GM08714 (cell line): ENCODE results near the gene CLCF1.
"Not testable (repeated sequence)": the region's sequence is repeated elsewhere in the genome, so short reads cannot be mapped to it uniquely, and the experiment has no call there.

ENCODE experiments used
- H3K4me3 ChIP-seq: fragments of 200-500 bp; sonication (Bioruptor generic); 2 replicates; pipeline ENCODE4 v1.5.1; 2014; ENCODE audit warnings: mild to moderate bottlenecking, low read length, inconsistent platforms
- ZNF274 ChIP-seq: IDR thresholded peaks from 2 replicates; pipeline ENCODE4 v1.6.1; 2012; ENCODE audit warnings: mild to moderate bottlenecking, low read depth, low read length

CLCF1 gene

DNA sequence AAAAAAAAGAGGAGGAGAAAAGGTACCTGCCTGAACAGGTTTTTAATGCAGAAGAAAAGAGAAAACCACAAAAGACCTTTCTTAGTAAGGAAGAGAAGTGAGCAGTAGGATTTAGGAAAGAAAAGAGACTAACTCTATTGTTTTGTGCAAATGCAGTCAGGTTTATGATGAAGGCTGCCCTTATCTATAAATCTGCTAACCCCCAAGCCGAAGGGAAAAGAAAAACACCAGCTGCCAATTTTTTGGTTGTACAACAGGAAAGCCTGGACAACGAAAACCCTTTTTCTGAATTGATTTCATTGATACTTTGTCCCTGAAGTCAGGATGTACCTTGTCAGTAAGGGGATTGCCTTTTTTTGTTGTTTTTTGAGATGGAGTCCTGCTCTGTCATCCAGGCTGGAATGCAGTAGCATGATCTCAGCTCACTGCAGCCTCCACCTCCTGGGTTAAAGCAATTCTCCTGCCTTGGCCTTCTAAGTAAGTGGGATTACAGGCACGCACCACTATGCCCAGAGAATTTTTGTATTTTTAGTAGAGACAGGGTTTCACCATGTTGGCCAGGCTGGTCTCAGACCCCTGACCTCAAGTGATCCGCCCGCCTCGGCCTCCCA, 41.2 kb downstream of the CLCF1 start:
- no peak overlapping the region for H3K4me3 ChIP-seq
- TF ChIP-seq ZNF274: no peak

DNA sequence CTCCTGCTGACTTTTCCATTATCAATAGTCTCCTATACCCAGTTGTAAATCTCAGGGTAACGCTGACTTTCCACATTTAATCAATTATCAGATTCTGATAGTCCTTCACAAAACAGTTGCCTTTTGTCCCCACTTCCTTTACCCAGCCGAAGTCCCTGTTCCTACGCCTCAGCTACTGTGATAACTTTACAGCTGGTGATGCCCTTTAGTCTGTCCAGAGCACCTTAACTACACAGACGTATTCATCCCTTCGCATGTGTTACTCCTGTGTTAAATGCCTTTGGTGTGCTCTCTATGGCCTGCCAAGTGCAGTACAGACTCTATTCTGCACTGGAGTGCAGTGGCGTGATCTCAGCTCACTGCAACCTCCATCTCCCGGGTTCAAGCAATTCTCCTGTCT, 49.9 kb downstream of the CLCF1 start:
- TF ChIP-seq ZNF274: no peak
- H3K4me3 ChIP-seq: no peak overlapping the region

DNA sequence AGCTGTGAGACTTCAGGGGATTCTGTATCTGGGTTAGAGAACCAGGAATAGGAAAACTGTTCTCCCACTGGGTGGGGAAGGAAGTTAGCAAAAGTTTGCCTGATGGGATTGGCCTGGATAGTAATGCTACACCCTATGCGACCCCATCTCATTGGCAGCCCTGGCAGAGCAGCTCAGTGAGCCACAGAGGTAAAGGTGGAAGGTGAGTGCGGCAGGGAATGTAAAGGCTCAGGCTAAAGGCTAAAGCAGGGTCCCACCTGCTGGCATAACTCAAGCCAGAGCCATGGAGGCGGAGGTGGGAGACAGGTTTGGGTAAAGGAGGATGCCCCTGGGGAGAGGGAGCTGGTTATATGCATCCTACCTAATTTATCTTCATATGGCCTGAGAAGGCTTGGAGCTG, 51.3 kb downstream of the CLCF1 start:
- H3K4me3 ChIP-seq: no peak overlapping the region
- no peak for TF ChIP-seq ZNF274

DNA sequence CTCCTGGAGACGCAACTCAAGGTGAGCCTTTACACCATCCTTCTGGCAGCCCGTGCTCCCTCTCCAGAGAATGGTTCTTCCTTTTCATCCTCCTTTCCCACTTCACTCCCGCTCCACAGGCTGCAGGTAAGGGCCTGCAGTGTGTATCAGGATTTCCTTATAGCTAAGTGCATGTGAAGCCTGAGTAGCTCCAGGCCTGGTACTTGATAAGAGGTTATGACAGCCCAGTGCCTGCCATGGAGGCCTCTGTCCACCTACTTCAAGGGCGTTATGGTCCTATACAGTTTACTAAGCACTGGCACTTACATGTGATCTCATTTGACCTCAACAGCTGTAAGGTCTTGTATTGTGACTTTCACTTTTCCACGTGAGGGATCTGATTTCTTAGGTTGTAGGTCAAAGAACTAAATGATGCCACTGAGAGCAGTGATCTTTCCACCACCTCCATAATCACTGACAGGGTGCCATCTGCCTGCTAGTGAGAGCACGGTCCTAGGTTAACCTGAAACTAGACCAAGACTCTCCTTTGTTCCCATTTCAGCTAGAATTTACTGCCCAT, 52.0 kb downstream of the CLCF1 start:
- H3K4me3 ChIP-seq: no peak overlapping the region
- no peak for TF ChIP-seq ZNF274

DNA sequence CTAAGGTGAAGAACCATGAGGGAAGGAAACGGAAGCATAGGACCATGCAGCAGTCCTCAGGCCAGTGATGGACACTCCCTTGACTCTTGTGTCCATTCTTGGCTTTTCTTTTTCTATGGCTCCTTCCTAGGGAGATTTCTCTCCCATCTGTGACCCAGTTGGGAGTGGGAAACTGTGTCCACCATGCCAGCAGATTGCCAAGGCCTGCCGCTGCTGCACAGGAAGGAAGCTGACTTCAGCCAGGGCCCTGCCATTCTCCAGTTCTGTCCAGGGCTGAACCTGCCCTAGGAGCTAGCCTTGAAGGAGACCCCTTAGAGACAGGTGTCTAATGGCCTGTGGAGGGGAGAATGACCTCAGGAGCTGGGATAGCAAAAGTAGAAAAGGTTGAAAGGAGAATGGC, 52.7 kb downstream of the CLCF1 start:
- H3K4me3 ChIP-seq: no peak overlapping the region
- no peak for TF ChIP-seq ZNF274

DNA sequence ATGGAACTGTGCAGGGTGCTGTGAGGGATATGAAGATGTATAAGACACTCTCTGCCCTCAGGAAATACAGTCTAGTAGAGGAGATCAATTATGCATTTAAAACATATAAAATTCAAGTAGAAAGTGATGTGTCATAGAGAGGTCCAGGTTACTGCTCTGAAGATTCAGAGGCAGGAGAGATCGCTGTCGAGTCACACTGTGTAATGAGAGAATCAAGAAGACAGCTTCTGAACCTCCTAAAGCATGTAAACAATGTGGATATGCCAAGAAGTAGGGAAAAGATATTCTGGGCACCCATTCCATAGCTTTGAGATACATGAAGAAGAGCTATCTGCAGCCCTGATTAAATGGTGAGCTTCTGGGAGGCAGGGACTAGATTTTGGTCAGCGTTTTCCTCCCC, 53.4 kb downstream of the CLCF1 start:
- H3K4me3 ChIP-seq: no peak overlapping the region
- TF ChIP-seq ZNF274: no peak

DNA sequence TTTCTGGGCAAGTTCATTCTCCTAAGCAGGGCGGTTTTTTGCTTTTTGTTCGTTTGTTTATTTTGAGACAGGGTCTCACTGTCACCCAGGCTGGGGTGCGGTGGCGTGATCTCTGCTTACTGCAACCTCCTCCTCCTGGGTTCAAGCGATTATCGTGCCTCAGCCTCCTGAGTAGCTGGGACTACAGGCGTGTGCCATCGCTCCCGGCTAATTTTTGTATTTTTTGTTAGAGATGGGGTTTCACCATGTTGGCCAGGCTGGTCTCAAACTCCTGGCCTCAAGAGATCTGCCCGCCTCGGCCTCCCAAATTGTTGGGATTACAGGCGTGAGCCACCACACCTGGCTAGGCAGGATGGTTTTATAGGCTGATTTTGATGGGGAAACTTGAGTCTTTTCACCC, 54.5 kb downstream of the CLCF1 start:
- H3K4me3 ChIP-seq: not testable (repeated sequence)

DNA sequence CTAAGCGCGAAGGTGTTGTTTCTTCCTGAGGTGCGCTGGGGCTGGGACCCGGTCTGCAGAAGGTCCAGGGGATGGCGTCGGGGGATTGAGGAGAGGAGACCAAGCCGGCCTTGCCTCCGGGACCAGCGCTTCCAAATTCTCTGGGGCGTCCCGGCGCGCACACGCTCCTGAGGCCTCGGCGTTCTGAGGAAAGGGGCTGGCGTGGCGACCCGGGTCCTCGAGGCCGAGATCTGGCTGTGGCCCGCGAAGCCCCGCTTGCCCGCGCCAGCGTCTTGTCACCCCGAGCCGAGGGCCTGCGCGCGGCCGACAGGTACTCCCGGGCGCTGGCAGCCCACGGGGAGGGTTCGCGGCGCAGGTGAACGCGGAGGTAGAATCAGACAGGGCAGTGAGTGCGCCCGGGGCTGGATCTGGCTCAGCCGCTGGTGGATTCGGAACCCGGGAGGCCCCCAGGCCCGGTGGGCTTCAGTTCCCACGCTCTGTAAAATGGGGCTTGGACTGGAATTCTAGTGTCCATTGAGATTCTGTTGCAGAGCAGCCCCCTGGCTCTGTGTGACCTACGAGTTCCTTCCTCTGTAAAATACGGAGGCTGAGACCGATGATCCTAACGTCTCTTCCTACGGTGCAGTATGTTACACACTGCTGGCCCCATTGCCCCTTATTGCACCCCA, 55.4 kb downstream of the CLCF1 start:
- TF ChIP-seq ZNF274: no peak
- peak overlapping the region; percentile 84 for H3K4me3 ChIP-seq

DNA sequence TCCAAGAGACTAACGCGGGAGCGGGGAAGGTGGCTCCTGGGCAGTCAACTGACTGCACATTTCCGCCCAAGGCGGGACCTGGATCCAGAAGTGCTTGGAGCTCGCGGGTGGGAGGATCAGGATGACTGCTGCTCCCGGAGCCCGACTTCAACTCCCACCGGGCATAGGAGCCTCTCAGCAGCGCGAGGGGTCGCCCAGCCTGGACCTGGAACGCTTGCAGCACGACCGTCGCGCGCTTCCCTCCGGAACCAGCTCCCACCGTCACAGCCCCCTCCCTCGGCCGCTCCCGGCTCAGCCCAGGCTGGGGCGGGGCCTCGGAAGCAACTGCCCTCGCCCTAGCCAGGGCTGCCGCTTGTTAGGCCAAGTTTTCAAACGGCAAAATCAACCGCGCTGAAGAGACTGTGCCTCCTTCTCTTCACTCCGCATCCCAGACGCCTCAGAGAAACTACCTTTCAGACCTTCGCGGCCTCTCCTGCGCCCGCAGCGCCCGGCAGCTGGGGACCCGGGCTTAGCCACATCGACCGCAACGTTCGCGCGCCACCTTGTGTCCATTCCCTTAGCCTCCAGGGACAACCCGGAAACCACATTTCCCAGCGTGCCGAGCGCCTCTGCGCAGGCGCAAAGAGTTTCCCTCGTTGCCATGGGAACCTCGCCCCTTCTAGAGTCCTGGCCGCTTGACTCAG, 56.1 kb downstream of the CLCF1 start:
- peak overlapping the region; percentile 84 for H3K4me3 ChIP-seq
- no peak for TF ChIP-seq ZNF274

DNA sequence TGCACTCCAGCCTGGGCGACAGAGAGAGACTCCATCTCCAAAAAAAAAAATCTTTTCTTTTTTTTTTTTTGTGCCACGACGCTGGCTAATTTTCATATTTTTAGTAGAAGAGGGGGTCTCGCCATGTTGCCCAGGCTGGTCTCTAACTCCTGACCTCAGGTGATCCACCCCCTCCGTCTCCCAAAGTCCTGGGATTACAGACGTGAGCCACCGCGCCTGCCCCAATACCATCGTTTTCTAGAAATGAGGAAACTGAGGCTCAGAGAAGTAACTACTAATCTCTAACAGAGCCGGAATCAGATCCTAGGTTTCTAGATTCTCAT, 56.6 kb downstream of the CLCF1 start:
- peak overlapping the region; percentile 84 for H3K4me3 ChIP-seq
- no peak for TF ChIP-seq ZNF274

DNA sequence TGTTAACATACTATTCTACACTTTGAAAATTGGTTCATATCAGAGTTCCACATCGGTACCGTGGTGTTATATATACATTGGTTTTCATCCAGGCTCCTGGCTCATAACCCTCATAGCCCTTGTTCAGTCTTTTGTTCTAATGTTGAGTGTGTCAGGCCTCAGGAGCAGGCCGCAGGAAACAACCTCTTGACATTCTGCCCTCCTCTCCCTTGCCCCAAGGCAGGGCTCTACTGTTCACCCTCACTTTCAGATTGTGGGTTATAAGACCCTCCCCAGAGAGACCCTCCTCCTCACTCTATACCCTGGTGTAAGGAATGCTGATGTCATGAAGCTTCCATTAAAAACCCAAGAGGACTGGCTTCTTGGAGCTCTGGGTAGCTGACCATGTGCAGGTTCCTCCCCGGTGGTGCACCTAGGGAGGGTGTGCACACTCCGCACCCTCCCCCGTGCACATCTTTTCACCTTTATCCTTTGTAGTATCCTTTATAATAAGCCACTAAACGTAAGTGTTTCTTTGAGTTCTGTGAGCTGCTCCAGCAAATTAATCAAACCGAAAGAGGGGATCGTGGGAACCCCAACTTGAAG, 58.0 kb downstream of the CLCF1 start:
- TF ChIP-seq ZNF274: no peak
- H3K4me3 ChIP-seq: no peak overlapping the region

DNA sequence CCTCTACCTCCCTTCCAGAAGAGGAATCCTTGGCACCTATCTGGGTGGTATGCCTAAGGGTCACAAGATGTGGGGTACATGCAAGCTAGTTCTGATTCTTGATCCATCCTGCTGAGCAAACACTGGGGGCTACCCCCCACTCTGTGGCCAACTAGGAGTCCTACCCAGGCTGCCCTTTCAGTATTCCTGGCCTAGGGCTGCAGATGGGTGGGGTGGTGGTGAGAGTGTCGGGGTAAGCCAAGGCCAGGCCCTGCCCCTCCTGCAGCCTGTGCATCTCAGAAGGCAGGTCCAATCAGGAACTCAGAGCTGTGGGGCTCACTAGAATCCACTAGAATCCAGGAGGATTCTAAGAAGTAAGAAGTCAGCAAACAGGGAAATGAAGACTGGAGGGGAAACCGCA, 59.2 kb downstream of the CLCF1 start:
- H3K4me3 ChIP-seq: no peak overlapping the region
- no peak for TF ChIP-seq ZNF274
